HG03196 (cell line): ENCODE measurements around the gene GATA2.

Experiments
- ATAC-seq: cut with Tn5 transposase; IDR thresholded peaks from one replicate; pipeline ENCODE4 v1.9.1; 2021; ENCODE audit not compliant: unreplicated experiment

The GATA2 gene

DNA sequence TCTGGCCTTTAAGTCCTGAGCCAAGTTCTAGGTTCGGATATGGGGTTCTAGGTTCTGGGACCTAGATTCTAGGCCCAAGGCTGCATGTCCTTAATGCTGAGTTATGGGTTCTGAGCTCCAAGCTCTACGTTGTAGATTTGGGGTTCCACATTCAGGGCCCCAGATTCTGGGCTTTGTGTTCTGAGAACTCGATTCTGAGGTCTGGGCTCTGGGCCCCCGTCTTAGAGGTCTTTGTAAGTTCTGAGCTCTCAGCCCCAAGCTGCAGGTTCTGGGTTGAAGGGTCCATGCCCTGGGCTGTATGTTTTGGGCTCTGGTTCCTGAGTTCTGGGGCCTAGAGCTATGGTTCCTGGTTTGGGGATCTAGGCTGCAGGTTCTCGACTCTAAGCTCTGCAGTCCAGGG is 16.3 kb downstream of the GATA2 start:
- ATAC-seq, result no peak

DNA sequence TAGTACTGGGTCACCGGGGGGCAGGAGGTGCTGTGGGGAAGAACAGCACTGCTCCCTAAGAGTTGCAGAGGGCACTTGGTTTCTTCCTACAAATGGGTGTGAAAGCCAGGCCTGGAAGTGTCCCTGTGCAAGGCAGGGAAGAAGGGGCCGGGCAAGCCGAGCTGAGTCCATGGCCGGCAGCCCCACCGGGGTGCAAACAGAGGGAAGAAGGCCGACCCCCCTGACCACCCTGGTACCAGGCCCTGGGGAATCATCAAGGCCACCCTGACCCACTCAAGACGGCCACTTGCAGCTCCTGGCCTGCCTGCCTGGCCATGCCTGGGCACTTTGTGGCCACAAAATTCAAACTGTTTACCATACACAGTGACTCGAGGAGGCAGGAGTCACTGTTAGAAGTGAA is 17.6 kb downstream of the GATA2 start:
- no peak for ATAC-seq

DNA sequence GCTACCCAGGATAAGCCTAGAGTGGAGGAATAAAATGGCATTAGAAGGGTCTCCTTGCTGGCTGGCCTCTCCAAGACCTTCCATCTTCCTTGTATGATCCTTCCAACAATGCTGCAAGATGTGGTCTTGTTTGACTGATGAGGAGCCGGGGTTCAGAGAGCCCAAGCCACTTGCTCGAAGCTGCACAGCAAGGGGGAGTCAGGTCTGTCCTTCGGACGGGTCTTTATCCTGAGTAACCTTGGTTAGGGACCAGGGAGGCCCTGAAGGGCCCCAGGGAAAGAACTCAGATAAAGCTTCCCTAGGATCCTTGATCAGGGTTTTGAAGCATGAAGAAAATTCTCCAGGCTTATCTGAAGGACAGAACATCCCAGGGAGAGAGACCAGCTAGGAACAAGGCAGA is 19.3 kb downstream of the GATA2 start:
- ATAC-seq, result no peak

DNA sequence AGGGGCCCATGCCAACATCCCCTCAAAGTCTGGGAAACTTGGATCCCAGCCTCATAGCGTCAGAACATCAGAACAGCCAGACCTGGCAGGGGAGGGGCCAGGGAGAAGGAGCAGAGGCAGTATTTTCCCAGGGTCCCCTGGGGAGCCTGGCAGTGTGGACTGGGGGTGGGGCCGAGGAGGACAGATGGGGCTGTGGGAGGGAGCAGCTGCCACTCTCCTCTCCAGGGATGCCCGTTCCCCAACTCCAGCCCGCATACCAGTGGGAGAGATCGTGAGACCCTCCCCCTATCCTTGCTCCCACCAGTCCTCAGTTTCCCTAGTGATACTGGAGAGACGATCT is 19.9 kb downstream of the GATA2 start:
- no peak for ATAC-seq

DNA sequence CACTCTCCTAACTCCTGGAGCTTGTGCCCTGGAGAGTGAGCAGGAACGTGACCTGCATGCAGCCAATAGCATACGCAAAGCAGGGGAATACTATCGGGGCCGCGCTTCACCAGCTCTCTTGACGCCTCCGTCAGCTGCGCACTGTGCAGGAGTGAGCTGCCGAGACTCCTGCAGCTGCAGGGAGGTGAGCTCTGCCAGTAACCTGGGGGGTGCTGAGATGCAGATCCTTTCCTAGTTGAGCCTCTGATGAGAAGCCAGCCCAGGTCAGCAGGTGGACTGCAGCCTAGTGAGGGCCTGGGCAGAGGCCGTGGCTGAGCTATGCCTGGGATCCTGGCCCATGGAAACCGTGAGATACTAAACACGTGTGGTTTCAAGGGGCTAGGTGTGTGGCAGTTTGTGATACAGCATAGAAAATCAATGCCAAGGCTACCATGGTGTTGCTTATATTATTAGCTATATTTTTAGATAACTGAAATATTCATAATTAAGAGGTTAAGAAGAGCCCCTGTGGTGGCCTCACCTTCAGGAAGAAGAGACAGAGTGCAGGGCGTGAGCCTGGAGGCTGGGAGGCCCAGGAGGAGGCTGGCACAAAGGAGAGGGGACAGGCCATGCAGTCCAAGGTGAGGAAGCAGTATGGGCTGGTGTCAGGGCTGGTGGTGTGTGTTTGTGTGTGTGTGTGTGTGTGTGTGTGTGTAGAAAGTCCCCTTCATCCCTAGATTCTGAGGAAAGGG is 20.4 kb downstream of the GATA2 start:
- ATAC-seq, result no peak

DNA sequence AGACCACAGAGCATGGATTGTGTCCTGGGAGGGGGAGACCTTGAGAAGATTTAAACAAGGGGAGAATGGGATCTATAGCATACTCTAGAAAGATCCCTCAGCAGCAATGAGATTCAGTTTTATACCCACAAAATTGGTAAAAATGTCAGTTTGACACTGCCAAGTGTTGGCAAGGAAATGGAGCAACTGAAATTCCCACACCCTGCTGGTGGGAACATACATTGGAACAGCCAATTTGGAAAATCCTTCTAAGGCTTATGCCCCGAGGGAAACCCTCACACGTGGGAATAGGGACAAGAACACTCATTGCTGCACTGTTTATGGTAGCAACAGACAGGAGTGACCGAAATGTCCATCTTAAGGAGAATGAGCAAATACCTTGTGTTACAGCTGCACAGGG is 21.3 kb downstream of the GATA2 start:
- ATAC-seq, result no peak

DNA sequence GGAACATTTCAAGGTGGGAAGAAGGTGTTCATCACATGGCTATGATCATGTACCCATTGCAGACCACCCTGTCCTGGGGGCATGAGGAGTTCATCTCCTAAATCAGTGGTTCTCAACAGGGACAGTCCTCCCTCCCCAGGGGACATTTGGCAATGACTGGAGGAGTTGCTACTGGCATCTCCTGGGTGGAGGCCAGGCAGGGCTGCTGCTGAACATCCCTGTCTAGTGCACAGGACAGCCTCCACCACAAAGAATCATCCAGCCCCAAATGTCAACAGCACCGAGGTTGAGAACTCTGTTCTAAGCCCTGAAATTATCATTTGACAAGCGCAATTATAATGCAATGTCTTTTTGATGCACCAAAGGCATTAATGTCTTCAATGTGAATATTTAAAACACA is 21.9 kb downstream of the GATA2 start:
- no peak for ATAC-seq

DNA sequence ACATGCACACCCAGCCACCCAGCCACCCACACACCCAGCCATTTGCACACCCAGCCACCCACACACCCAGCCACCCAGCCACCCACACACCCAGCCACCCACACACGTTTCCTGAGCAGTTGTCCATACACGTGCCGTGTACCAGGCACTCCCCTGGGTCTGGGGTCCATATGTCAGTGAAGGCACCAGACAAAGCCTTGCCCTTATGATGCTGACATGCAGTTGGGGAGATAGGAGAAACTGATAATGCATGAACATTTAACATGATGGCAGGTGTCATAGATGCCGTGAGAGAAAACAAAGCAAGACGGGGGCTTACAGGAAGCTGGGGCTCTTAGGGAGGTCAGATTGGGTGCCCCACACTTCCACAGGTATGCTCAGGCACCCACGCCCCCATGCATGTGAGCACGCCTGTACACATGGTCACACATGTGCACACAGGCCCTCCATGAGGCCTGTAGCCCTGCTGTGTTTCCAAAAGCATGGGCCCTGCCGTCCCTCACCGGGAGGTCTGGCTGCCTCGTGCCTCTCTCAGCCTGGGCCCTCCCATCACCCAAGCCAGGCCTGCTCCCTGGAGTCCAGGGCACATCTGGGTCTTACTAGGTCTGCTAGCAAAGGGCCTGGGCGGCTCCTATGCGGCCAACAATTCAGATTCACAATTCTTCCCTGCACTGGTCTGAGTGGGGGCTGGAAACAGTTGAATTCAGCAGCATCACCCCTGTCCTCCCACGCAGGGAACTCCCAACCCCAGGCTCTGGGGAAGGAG is 22.7 kb downstream of the GATA2 start:
- ATAC-seq, result no peak

DNA sequence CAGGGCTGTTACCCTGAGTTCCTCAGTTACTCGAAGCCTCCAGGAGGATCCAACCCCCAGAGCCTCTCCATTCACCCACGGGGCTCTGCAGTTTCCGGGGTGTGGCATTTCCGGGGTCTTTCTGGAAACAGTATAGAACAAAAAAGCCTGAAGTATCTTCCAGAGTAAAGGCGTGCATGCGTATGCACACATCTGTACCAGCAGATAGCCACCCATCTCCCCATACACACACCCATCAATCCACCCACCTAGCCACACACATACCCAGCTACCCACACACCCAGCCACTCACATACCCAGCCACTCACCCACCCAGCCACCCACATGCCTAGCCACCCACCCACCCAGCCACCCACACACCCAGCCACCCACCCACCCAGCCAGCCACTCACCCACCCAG is 23.4 kb downstream of the GATA2 start:
- no peak for ATAC-seq

DNA sequence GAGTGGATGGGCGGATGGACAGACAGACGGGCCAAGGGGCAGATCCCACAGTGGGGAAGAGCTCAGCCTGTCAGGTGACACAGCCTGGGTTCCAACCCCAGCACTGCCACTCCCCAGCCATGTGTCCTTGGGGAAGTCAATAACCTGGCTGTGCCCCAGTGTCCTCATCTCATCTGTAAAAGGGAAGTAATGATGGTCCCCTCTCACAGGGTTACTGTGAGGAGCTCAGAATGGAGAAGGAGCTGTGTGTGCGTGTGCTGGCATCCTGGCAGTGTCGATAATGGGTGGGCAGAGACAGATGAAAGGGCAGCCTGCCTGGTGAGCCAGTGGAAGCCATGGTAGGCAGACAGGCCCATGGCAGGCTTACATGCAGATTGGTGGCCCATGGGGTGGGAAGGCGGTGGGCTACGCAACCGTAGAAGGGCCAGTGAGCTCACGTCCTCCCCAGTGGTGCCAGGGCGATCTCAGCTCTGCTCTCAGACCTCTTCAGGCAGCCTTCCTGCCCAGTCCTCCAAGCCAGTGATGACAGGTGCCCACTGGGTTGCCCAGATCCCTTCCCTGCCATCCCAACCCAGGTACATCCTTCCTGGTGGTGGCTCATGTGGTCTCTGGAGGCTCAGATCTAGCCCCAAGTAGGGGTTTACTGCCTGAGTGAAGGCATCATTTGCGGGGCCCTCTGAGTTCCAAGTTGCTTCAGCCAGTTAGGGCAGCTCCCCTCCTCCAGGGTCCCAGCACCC is 24.0 kb downstream of the GATA2 start:
- no peak for ATAC-seq

DNA sequence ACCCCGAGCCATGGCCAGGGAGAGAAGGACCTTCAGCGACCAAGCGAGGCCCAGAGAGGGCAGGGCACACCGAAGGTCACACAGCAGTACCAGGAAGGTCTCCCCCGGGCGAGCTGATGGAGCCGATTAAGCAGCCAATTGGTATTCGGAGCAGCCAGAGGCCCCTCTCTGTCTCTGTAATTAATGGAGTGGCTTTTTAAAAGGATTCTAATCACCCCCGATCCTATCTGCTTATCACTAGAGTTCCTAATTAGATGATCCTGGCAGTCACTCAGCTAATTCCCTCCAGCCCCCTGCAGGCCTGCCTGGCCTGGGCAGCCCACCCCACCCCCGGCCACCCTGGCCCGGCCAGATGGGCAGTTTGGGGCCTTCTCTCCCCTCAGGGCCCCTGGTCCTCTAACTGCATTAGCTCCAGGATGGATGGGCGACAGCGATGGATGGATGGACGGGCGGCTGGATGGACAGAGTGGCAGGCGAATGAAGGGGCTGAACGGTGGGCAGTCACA is 24.7 kb downstream of the GATA2 start:
- ATAC-seq, result no peak

DNA sequence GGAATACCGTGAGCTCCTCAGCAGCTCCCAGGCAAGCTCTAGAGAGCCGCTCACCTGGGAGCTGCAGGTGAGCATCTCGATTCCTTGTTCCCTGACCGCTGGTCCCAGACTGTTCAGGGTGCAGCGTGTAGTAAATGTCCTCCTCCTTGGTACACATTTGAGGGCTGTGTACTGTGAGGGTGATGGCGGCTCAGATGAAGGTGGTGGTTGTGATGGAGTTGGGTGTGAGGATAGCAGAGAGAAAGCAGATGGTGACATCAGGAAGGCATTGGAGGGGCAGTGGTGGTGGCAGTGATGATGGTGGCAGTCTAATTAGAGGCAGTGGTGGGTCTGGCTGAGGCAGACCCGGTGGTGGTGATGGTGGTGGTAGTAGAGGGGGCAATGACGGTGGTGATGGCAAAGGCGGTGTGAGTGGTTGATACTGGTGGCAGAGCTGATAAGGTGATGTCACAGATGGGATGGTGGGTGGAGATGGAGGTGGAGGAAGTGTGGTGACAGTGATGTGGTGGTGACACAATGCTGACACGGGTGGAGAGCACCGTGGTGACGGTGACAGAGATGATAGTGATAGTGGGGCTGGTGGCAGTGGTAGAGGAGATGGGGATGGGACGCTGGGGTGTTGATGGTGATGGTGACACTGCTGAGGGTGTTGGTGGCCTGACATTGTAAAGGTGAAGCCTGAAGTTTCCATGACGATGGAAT is 26.0 kb downstream of the GATA2 start, which contains the start of gene DNAJB8:
TSS of gene DNAJB8 (minus strand) at position 51 of the 702 bp plus-strand sequence. CDS start 3,645 bp downstream, outside the sequence.
- no peak for ATAC-seq

DNA sequence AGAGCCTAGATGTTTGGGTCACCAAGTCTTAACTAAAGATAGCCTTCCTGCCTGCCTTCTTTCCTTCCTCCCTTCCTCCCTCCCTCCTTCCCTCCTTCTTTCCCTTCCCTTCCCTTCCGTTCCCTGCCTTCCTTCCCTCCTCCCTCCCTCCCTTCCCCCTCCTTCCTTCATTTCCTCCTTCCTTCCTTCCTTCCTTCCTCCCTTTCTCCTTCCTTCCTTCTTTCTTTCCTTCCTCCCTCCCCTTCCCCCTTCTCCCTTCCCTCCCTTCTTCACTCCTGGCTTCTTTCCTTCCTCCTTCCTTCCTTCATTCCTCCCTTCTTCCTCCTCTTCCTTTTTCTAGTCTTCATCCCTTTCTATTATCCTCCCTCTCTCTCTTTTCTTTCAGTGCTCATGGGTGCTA is 28.3 kb downstream of the GATA2 start:
- ATAC-seq, result no peak

DNA sequence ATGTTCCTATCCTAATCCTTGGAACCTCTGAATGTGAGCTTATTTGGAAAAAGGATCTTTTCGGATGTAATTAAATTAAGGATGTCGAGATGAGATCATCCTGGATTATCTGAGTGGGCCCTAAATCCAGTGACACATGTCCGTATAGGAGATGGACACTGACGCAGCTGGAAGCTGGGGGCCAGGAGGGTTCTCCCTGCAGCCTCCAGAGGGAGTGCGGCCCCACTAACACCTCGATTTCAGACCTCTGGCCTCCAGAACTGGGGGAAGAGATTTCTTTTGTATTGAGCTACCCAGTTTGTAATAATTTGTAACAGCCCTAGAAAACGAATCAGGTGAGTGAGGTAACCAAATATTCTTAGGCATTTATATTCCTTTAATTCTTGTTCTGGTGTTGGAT is 28.8 kb downstream of the GATA2 start:
- no peak for ATAC-seq

DNA sequence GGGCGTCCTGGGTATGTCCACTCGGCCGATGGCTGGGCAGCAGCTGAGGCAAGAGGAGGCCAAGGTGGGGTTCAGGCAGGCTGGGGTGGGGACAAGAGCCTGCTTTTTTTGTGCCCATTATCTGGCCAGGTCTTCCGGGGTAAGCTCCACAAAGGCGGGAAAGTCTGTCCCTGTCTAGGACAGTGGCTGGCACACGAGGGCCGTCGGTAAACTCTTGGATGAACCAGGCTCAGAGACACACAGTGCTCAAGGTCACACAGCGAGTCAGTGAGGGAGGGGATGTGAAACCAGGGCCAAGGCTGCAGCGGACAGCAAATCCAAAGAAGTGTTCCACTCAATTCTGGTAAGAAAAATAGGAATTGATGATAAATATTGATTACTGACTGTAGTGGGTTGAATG is 29.2 kb downstream of the GATA2 start:
- ATAC-seq, result no peak

DNA sequence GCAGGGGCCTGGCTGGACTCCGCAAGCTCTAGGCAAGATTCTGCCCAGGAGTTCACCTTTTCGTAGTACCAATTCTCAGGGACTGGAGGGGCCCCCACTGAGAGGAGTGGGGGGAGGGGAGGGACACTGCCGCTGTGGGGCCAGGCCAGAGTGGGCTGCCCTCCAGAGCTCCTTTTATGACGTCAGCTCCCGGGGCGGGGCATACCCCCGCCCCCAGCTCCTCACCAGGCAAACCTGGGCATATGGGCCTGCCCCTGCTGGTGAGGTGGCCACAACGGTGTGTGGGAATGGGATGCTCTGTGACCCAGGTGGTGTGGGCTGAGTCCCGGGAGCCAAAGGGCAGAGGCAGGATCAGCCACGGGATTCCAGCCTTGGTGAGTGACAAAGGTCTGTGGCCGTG is 29.6 kb downstream of the GATA2 start:
- no peak for ATAC-seq

DNA sequence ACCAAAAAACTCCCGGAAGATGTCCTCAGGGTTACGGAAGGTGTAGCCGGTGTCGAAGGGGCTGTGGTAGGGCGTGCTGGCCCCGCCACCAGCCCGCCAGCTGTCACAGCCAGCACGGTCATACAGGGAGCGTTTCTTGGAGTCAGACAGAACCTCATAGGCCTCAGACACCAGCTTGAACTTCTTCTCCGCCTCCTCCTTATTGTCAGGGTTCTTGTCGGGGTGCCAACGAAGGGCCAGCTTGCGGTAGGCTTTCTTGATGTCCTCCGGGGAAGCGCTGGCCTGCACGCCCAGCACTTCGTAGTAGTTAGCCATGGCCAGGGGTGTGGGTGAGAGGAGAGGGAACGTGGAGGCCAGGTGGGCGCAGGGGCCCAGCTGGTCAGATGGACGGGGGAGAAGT is 30.1 kb downstream of the GATA2 start:
- no peak for ATAC-seq

DNA sequence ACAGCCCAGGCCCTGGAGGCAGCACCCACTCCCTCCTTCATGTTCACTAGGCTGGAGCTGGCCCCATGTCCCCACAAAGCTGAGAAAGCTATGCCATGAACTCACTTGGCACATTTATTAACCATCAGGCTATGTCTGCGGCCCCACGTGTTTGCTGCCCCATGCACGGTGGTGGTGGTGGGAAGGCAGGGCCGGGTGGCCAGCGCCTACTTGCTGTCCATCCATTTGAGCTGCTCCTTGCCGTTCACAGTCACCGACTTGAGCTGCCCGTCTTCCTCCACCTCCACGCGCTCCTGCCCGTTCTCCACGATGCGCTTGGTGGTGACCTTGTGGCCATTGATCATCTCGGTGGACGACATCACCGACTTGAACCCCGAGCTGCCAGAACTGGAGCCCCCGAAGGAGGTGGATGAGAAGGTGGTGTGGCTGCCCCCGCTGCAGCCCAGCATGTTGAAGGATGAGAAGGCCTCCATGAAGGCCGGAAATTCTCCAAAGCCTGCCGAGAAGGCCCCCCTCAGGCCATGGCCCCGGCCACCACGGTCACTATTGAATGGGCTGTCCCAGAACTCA is 30.6 kb downstream of the GATA2 start:
- no peak for ATAC-seq

DNA sequence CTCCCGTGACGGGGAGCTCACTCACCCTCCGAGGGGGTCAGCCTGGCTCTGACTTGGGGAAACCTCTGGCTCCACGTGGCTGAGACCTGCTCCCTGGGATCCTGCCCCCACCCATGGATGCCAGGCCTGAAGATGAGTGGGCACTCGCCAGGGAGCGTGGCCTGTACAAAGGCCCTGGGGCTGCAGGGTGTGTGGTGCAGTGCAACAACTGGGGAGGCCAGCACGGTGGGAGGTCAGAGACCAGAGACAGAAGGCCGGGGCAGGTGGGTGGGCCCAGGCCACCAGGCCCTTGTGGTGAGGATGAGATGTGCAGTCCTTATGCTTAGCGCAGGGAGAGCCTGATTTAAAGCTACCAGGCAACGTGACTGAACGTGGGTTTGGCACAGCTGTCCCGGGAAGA is 31.3 kb downstream of the GATA2 start:
- no peak for ATAC-seq

DNA sequence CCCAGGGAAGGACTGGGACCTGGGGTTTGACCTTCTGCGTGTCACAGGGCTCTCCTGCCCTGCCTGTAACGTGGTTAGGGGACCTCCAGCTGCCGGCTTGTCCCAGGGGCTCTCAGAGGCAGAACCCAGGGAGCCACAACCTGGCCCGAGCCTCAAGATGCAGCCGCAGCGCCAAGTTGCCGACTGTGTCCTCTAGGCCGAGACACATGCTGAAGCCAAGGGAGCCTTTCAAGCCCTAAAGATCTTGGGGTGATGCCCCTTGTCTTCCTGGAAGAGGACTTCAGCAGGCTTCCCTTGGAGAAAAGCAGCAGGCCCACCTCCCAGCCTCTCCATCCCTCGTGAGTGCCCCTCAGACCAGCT is 33.6 kb downstream of the GATA2 start:
- ATAC-seq, result no peak
